Endothelial cell of umbilical vein (primary cell): Measurements from ENCODE around the gene OTUB1. TPM values are rescaled to one million over a fixed set of nuclear protein-coding genes. Genes with fewer than 3 reads are reported as not detected.

ENCODE experiments used
- BruUV-seq: library from RNA; stranded (reverse); fragments of 400-500 nt; replicated peaks from 2 replicates; lab custom pipeline; 2021; lab: Mats Ljungman, UMichigan
- CTCF ChIA-PET: fragments of 300-600, 350-600 bp; sonication (Branson Sonifier 250); formaldehyde crosslinking; loops from one replicate; lab custom pipeline; 2021; ENCODE audit warnings: antibody characterized with exemption, inconsistent platforms; lab: Charles Lee
- POLR2A ChIA-PET: fragments of 300-600, 350-600 bp; sonication (Branson Sonifier 250); formaldehyde crosslinking; loops from one replicate; lab custom pipeline; 2021; ENCODE audit warnings: antibody characterized with exemption, inconsistent platforms; lab: Charles Lee
- DNase-seq: peaks from one replicate; pipeline ENCODE4 v3.0.0-alpha.2; 2011; ENCODE audit warnings: low read depth, low spot score
- FAIRE-seq: peaks from 2 replicates; lab custom pipeline; 2011; peaks lifted over from hg19 to GRCh38; lab: Jason Lieb, UNC
- H2AFZ ChIP-seq: 2 replicates; pipeline ENCODE4 v1.6.0; 2012; ENCODE audit warnings: low read depth, low read length, control low read depth, inconsistent platforms
- H3K27ac ChIP-seq: 2 replicates; pipeline ENCODE4 v1.5.1; 2011; ENCODE audit warnings: low read depth, mild to moderate bottlenecking, control low read depth, low read length, moderate library complexity; ENCODE audit not compliant: insufficient read depth
- H3K27me3 ChIP-seq, 2 experiments: 2 replicates each; pipeline versions ENCODE4 v1.6.0 to v1.6.1; 2011; ENCODE audit warnings: low read length in 2 of 2, mixed read lengths in 1 of 2; ENCODE audit not compliant: control insufficient read depth in 2 of 2, insufficient read depth in 2 of 2
- H3K36me3 ChIP-seq, 2 experiments: 2 replicates in 1 of 2; 3 replicates in 1 of 2; pipeline ENCODE4 v1.5.1; 2011; ENCODE audit warnings: low read length in 2 of 2, mild to moderate bottlenecking in 1 of 2, moderate library complexity in 1 of 2; ENCODE audit not compliant: control insufficient read depth in 2 of 2, insufficient read depth in 2 of 2; ENCODE audit errors: extremely low read depth in 1 of 2
- H3K4me1 ChIP-seq: 3 replicates; pipeline ENCODE4 v1.5.1; 2011; ENCODE audit warnings: mild to moderate bottlenecking, low read length; ENCODE audit not compliant: control insufficient read depth, insufficient read depth; ENCODE audit errors: extremely low read depth
- H3K4me2 ChIP-seq: 2 replicates; pipeline ENCODE4 v1.6.1; 2011; ENCODE audit warnings: low read length, control low read depth, mixed read lengths; ENCODE audit not compliant: insufficient read depth
- H3K4me3 ChIP-seq, 3 experiments: fragments of 200-600 bp in 1 of 3; sonication (generic), shearing (Covaris generic) in 1 of 3; replicated peaks in 1 of 3; 2 replicates each; pipeline ENCODE4 v1.5.1; 2011 to 2016; ENCODE audit warnings: control low read depth in 3 of 3, low read length in 3 of 3, mild to moderate bottlenecking in 2 of 3, inconsistent platforms in 1 of 3, low read depth in 1 of 3, moderate library complexity in 1 of 3; ENCODE audit not compliant: insufficient read depth in 1 of 3
- H3K79me2 ChIP-seq: 2 replicates; pipeline ENCODE4 v1.6.0; 2012; ENCODE audit warnings: low read length, inconsistent platforms; ENCODE audit not compliant: control insufficient read depth, insufficient read depth
- H3K9ac ChIP-seq: replicated peaks from 2 replicates; pipeline ENCODE3; 2011; ENCODE audit warnings: low read length, control low read depth; ENCODE audit not compliant: insufficient read depth; ENCODE audit errors: extremely low read depth
- H3K9me1 ChIP-seq: replicated peaks from 3 replicates; pipeline ENCODE4 v1.6.0; 2011; ENCODE audit warnings: mild to moderate bottlenecking, low read length; ENCODE audit not compliant: control insufficient read depth, insufficient read depth; ENCODE audit errors: extremely low read depth
- H3K9me3 ChIP-seq: replicated peaks from 2 replicates; pipeline ENCODE4 v1.5.1; 2012; ENCODE audit warnings: low read length, inconsistent platforms; ENCODE audit not compliant: control insufficient read depth, insufficient read depth
- H4K20me1 ChIP-seq: replicated peaks from 2 replicates; pipeline ENCODE3; 2011; ENCODE audit warnings: mild to moderate bottlenecking, low read length; ENCODE audit not compliant: control insufficient read depth, insufficient read depth; ENCODE audit errors: extremely low read depth
- CTCF ChIP-seq, 2 donors: IDR thresholded peaks; 1 replicate in 1 of 2; 2 replicates in 1 of 2; pipeline ENCODE4 v1.5.1; 2011; ENCODE audit warnings: low read length in 2 of 2, mild to moderate bottlenecking in 2 of 2, moderate library complexity in 2 of 2, control low read depth in 1 of 2, inconsistent platforms in 1 of 2, low read depth in 1 of 2; ENCODE audit not compliant: insufficient read depth in 1 of 2; ENCODE audit errors: extremely low read depth in 1 of 2
- EZH2 ChIP-seq: IDR thresholded peaks from 2 replicates; pipeline ENCODE4 v1.6.1; 2012; ENCODE audit warnings: borderline replicate concordance, low read depth, mild to moderate bottlenecking, moderate library complexity, low read length, inconsistent platforms; ENCODE audit not compliant: severe bottlenecking
- FOS ChIP-seq: IDR thresholded peaks from 2 replicates; pipeline ENCODE4 v1.6.1; 2011; ENCODE audit warnings: mild to moderate bottlenecking, low read length, moderate library complexity, borderline replicate concordance; ENCODE audit not compliant: insufficient read depth
- GATA2 ChIP-seq: IDR thresholded peaks from 2 replicates; pipeline ENCODE4 v1.7.0; 2011; ENCODE audit warnings: low read depth, mild to moderate bottlenecking, moderate library complexity, mixed read lengths, low read length; ENCODE audit not compliant: insufficient read length, insufficient read depth
- JUN ChIP-seq: IDR thresholded peaks from 2 replicates; pipeline ENCODE4 v1.6.1; 2011; ENCODE audit warnings: borderline replicate concordance, low read depth; ENCODE audit not compliant: insufficient read length, insufficient read depth
- MAX ChIP-seq: IDR thresholded peaks from 2 replicates; pipeline ENCODE4 v1.6.1; 2011; ENCODE audit not compliant: insufficient read depth, insufficient read length
- MYC ChIP-seq: IDR thresholded peaks from one replicate; pipeline ENCODE4 v1.6.1; 2011; ENCODE audit warnings: mild to moderate bottlenecking, low read depth, low read length
- POLR2A ChIP-seq: IDR thresholded peaks from 2 replicates; pipeline ENCODE4 v1.6.1; 2012; ENCODE audit warnings: low read depth, mild to moderate bottlenecking, control low read depth, low read length
- POLR2AphosphoS5 ChIP-seq: IDR thresholded peaks from 2 replicates; pipeline ENCODE4 v1.6.1; 2012; ENCODE audit warnings: low read depth, mild to moderate bottlenecking, control low read depth, low read length, moderate library complexity; ENCODE audit not compliant: insufficient read depth
- dilution Hi-C: fragments of 300-500 bp; cut with MboI; formaldehyde crosslinking; loops from one replicate; pipeline ENCODE4 v1.15.0; 2019; ENCODE audit warnings: low sequenced_read_pairs; ENCODE audit not compliant: extremely low pct_ligation_motif_present
- intact Hi-C: fragments of 100-400 bp; cut with micrococcal nuclease; formaldehyde crosslinking; loops from one replicate; pipeline ENCODE4 v1.10.0; 2022
- polyA plus RNA-seq, 4 experiments: library from polyadenylated mRNA; depleted of rRNA in 3 of 4; stranded (reverse) in 3 of 4; unstranded in 1 of 4; fragments of >200 nt; gene quantifications; 2 replicates each; pipeline versions ENCODE4 v1.2.1 to v1.2.3, GENCODE V29; 2011 to 2012; ENCODE audit warnings: missing spikeins in 1 of 4
- total RNA-seq: library from RNA; stranded (reverse); gene quantifications from 2 replicates; pipeline ENCODE4 v1.2.3, GENCODE V29; 2021

OTUB1 gene
- total and polyA plus RNA-seq, 2 donors (not counting 3 experiments of a cell fraction or from before 2014, with no cell fraction given): 81.9 to 256 TPM

GRCh38 chr11:64038500-64038899 lies 52.3 kb downstream of the OTUB1 start:
- ChIA-PET CTCF (interaction anchor here (2.0 kb wide), 1 partner anchor 18 kb away, joined by 4 read pairs; no protein-coding TSS in a partner anchor), POLR2A (no interaction called here)
- H3K9me3 ChIP-seq: no peaks in the 10 kb centered on the region
- no peaks in the 10 kb centered on the region for H4K20me1 ChIP-seq
- no peak overlapping the region for H2AFZ ChIP-seq
- FAIRE-seq (no peak), DNase-seq (no peak)
- no peak overlapping the region for H3K4me3 ChIP-seq
- no peaks in the 10 kb centered on the region for H3K4me1 ChIP-seq
- H3K9ac ChIP-seq: no peak overlapping the region
- no peaks in the 10 kb centered on the region for H3K79me2 ChIP-seq
- H3K4me2 ChIP-seq: no peak overlapping the region
- no TSS peak for BruUV-seq
- peaks cover 27 to 31% of the 10 kb centered on the region in 2 experiments for H3K27me3 ChIP-seq
- H3K36me3 ChIP-seq: no peaks in the 10 kb centered on the region
- no peak overlapping the region for H3K27ac ChIP-seq
- dilution Hi-C loops: no loop called here
- no peak for TF ChIP-seq FOS
- no peak for TF ChIP-seq POLR2AphosphoS5
- no peak for TF ChIP-seq EZH2
- intact Hi-C loops: no loop called here
- H3K9me1 ChIP-seq: no peaks in the 10 kb centered on the region

- Histone ChIP-seq H3K27me3 (peaks cover 23 to 28% of the 10 kb centered on the region in 2 experiments), H3K4me2 (no peak overlapping the region), H3K9ac (no peak overlapping the region), H2AFZ (no peak overlapping the region), H3K27ac (no peak overlapping the region), H4K20me1 (no peaks in the 10 kb centered on the region), H3K4me3 (no peak overlapping the region), H3K36me3 (no peaks in the 10 kb centered on the region), H3K79me2 (no peaks in the 10 kb centered on the region), H3K9me3 (no peaks in the 10 kb centered on the region), H3K4me1 (no peaks in the 10 kb centered on the region), H3K9me1 (no peaks in the 10 kb centered on the region)
- no peak for TF ChIP-seq FOS
- no peak for TF ChIP-seq GATA2
- no peak for TF ChIP-seq MAX
- TF ChIP-seq EZH2: no peak
- no peak for TF ChIP-seq POLR2A
- no peak for TF ChIP-seq JUN
- no peak for TF ChIP-seq MYC
- no peak for TF ChIP-seq CTCF (IDR thresholded peaks at IDR 0.05; ENCODE audit: extremely low read depth in 1 of 2, insufficient read depth in 1 of 2, low read depth in 1 of 2, low read length in 2 of 2)
- TF ChIP-seq POLR2AphosphoS5: no peak
- intact Hi-C loops (no loop called here), dilution Hi-C loops (no loop called here)
- no TSS peak for BruUV-seq
- no peak for FAIRE-seq
- no peak for DNase-seq
- ChIA-PET POLR2A (no interaction called here), CTCF (interaction anchor here (0.7 to 2.0 kb wide), 2 partner anchors 19 to 109 kb away, joined by 3 to 4 read pairs; no protein-coding TSS in a partner anchor)
These were observed 52.9 kb downstream of the OTUB1 start for GRCh38 chr11:64039012-64039665.
